GM23338 (cell line): ENCODE results near the gene PHF5A. TPM values are rescaled to one million over a fixed set of nuclear protein-coding genes. Genes with fewer than 3 reads are reported as not detected.
A peak's percentile ranks its signal among the peaks of the same experiment; 100 is the strongest.

Experiments
- ATAC-seq: fragments of 200-7000 bp; cut with Tn5 transposase; 3 replicates; pipeline ENCODE4 v1.9.1; 2020
- DNase-seq: peaks from one replicate; pipeline ENCODE4 v3.0.0-alpha.2; 2015; ENCODE audit warnings: low spot score
- H2AFZ ChIP-seq: fragments of 200-600 bp; sonication (generic); 2 replicates; pipeline ENCODE4 v1.8.0; 2016; ENCODE audit warnings: antibody characterized with exemption, mild to moderate bottlenecking, moderate library complexity
- H3F3A ChIP-seq: fragments of 200-600 bp; sonication (generic); replicated peaks from 2 replicates; pipeline ENCODE4 v1.8.0; 2017; ENCODE audit warnings: antibody characterized with exemption, mixed run types, low read depth
- H3K27ac ChIP-seq: fragments of 200-600 bp; sonication (generic); 2 replicates; pipeline ENCODE4 v1.6.1; 2016; ENCODE audit warnings: low read depth
- H3K27me3 ChIP-seq: fragments of 200-600 bp; sonication (generic); 2 replicates; pipeline ENCODE4 v1.8.0; 2016; ENCODE audit warnings: mild to moderate bottlenecking, mixed run types, moderate library complexity; ENCODE audit not compliant: insufficient read depth
- H3K36me3 ChIP-seq: fragments of 200-600 bp; sonication (generic); 2 replicates; pipeline ENCODE4 v1.8.0; 2016; ENCODE audit warnings: mild to moderate bottlenecking; ENCODE audit not compliant: insufficient read depth
- H3K4me1 ChIP-seq: fragments of 200-600 bp; sonication (generic); 2 replicates; pipeline ENCODE4 v1.8.0; 2016; ENCODE audit warnings: mild to moderate bottlenecking, moderate library complexity; ENCODE audit not compliant: insufficient read depth
- H3K4me2 ChIP-seq: fragments of 200-600 bp; sonication (generic); 2 replicates; pipeline ENCODE4 v1.7.1; 2017; ENCODE audit warnings: mixed run types
- H3K4me3 ChIP-seq: fragments of 200-600 bp; sonication (generic); 2 replicates; pipeline ENCODE4 v1.6.1; 2016; ENCODE audit warnings: mixed run types
- H3K79me2 ChIP-seq: fragments of 200-600 bp; sonication (generic); replicated peaks from 2 replicates; pipeline ENCODE4 v1.8.0; 2017; ENCODE audit warnings: mild to moderate bottlenecking; ENCODE audit not compliant: insufficient read depth
- H3K9me2 ChIP-seq: fragments of 200-600 bp; sonication (generic); 2 replicates; pipeline ENCODE4 v1.8.0; 2017; ENCODE audit not compliant: insufficient read depth
- H4K20me1 ChIP-seq: fragments of 200-600 bp; sonication (generic); replicated peaks from 2 replicates; pipeline ENCODE4 v1.8.0; 2017; ENCODE audit warnings: mild to moderate bottlenecking; ENCODE audit not compliant: insufficient read depth
- H3K27ac Mint-ChIP-seq: 2 replicates; pipeline ENCODE4 v1.8.0; 2020; ENCODE audit warnings: inconsistent platforms, mild to moderate bottlenecking, moderate library complexity, mixed read lengths
- H3K27me3 Mint-ChIP-seq: 3 replicates; pipeline ENCODE4 v1.8.0; 2022; ENCODE audit warnings: low read depth, mild to moderate bottlenecking, moderate library complexity, mixed read lengths, inconsistent platforms; ENCODE audit not compliant: insufficient read depth, poor library complexity
- H3K36me3 Mint-ChIP-seq: 3 replicates; pipeline ENCODE4 v1.8.0; 2021; ENCODE audit warnings: low read depth, mild to moderate bottlenecking, inconsistent platforms, moderate library complexity, mixed read lengths
- H3K4me1 Mint-ChIP-seq: 3 replicates; pipeline ENCODE4 v1.8.0; 2020; ENCODE audit warnings: mild to moderate bottlenecking, inconsistent platforms, mixed read lengths
- H3K4me3 Mint-ChIP-seq: 3 replicates; pipeline ENCODE4 v1.8.0; 2021; ENCODE audit warnings: moderate library complexity, mild to moderate bottlenecking, inconsistent platforms, mixed read lengths
- H3K9me3 Mint-ChIP-seq: 3 replicates; pipeline ENCODE4 v1.8.0; 2020; ENCODE audit warnings: moderate library complexity, mild to moderate bottlenecking, inconsistent platforms, mixed read lengths
- CTCF ChIP-seq, 2 experiments: fragments of 200-600 bp in 1 of 2; sonication (generic) in 1 of 2; conservative IDR thresholded peaks; 2 replicates each; pipeline versions ENCODE4 v1.5.1 to v1.6.1; 2016 to 2017; ENCODE audit warnings: antibody characterized with exemption in 2 of 2, low read depth in 2 of 2, mild to moderate bottlenecking in 2 of 2, moderate library complexity in 1 of 2
- EZH2phosphoT487 ChIP-seq: fragments of 200-600 bp; sonication (generic); IDR thresholded peaks from one replicate; pipeline ENCODE4 v1.8.1; 2018; ENCODE audit warnings: antibody characterized with exemption; ENCODE audit not compliant: unreplicated experiment
- POLR2AphosphoS5 ChIP-seq: IDR thresholded peaks from 2 replicates; pipeline ENCODE4 v1.6.1; 2016; ENCODE audit warnings: antibody characterized with exemption, low read depth
- STAT1 ChIP-seq: IDR thresholded peaks from one replicate; pipeline ENCODE4 v1.6.1; 2016; ENCODE audit warnings: antibody characterized with exemption; ENCODE audit not compliant: unreplicated experiment
- ZNF114 ChIP-seq: fragments of 250-450 bp; sonication (Bioruptor Pico); IDR thresholded peaks from 2 replicates; pipeline ENCODE4 v1.5.0; 2020; ENCODE audit warnings: mild to moderate bottlenecking, moderate library complexity
- ZNF462 ChIP-seq: fragments of 250-450 bp; sonication (Bioruptor Pico); IDR thresholded peaks from 2 replicates; pipeline ENCODE4 v1.5.0; 2020; ENCODE audit warnings: mild to moderate bottlenecking, moderate library complexity
- polyA plus RNA-seq: library from polyadenylated mRNA; unstranded; fragments of >200 nt; fragmentation: Nextera tagmentation; extraction: Ambion mirVana; gene quantifications from 2 replicates; pipeline ENCODE4 v1.2.1, GENCODE V29; 2016
- total RNA-seq: library from RNA; depleted of rRNA; stranded (reverse); fragments of >200 nt; shearing (Covaris generic); gene quantifications from 2 replicates; pipeline ENCODE4 v1.2.3, GENCODE V29; 2014

PHF5A gene
- total and polyA plus RNA-seq, 2 experiments from 2014 or later = 49.4 to 115 TPM

- TF ChIP-seq CTCF (conservative IDR thresholded peaks at IDR 0.05; ENCODE audit: low read depth in 2 of 2) = no peak
- TF ChIP-seq POLR2AphosphoS5 = no peak
- TF ChIP-seq STAT1 = no peak
- no peak for TF ChIP-seq EZH2phosphoT487
Measured at GRCh38 chr22:41474872-41475451, 6.5 kb upstream of the PHF5A start (continued).

- Histone ChIP-seq H3K27me3 (no peaks in the 10 kb centered on the region), H4K20me1 (peaks cover 5% of the 10 kb centered on the region), H3K4me2 (no peak overlapping the region), H3K36me3 (peaks cover 12% of the 10 kb centered on the region), H3F3A (peaks cover 12% of the 10 kb centered on the region), H2AFZ (no peak overlapping the region), H3K79me2 (peaks cover 93% of the 10 kb centered on the region), H3K9me2 (no peaks in the 10 kb centered on the region), H3K4me3 (no peak overlapping the region), H3K27ac (no peak overlapping the region), H3K4me1 (peaks cover 14% of the 10 kb centered on the region)
- Mint-ChIP-seq H3K36me3 (peaks cover 21% of the 10 kb centered on the region), H3K4me3 (no peak overlapping the region), H3K9me3 (no peaks in the 10 kb centered on the region), H3K27me3 (peaks cover 8% of the 10 kb centered on the region), H3K4me1 (peaks cover 20% of the 10 kb centered on the region), H3K27ac (no peak overlapping the region)
- TF ChIP-seq STAT1 = no peak
- no peak for TF ChIP-seq CTCF (conservative IDR thresholded peaks at IDR 0.05; ENCODE audit: low read depth in 2 of 2)
- no peak for ATAC-seq
- no peak for DNase-seq
Measured at GRCh38 chr22:41471568-41471967, 3.1 kb upstream of the PHF5A start.

- Histone ChIP-seq H3K79me2 (peaks cover 93% of the 10 kb centered on the region), H3K4me3 (no peak overlapping the region), H3F3A (peaks cover 18% of the 10 kb centered on the region), H2AFZ (no peak overlapping the region), H3K4me1 (peaks cover 14% of the 10 kb centered on the region), H4K20me1 (peaks cover 3% of the 10 kb centered on the region), H3K27ac (no peak overlapping the region), H3K27me3 (no peaks in the 10 kb centered on the region), H3K9me2 (no peaks in the 10 kb centered on the region), H3K36me3 (peaks cover 19% of the 10 kb centered on the region), H3K4me2 (no peak overlapping the region)
- ATAC-seq (no peak), DNase-seq (no peak)
- peaks cover 28% of the 10 kb centered on the region for H3K36me3 Mint-ChIP-seq
- H3K4me1 Mint-ChIP-seq = peaks cover 20% of the 10 kb centered on the region
- peak overlapping the region; percentile 95 for H3K4me3 Mint-ChIP-seq
- peaks cover 8% of the 10 kb centered on the region for H3K27me3 Mint-ChIP-seq
- no peaks in the 10 kb centered on the region for H3K9me3 Mint-ChIP-seq
- no peak overlapping the region for H3K27ac Mint-ChIP-seq
- no peak for TF ChIP-seq EZH2phosphoT487
- no peak for TF ChIP-seq STAT1
- TF ChIP-seq ZNF462 = no peak
- no peak for TF ChIP-seq ZNF114 (CRISPR knock-in tag)
- no peak for TF ChIP-seq CTCF (conservative IDR thresholded peaks at IDR 0.05; ENCODE audit: low read depth in 2 of 2)
Measured at GRCh38 chr22:41470886-41471285, 2.4 kb upstream of the PHF5A start.
